ENCODE results near the gene FLACC1.
A peak's percentile ranks its signal among the peaks of the same experiment; 100 is the strongest.

DNA sequence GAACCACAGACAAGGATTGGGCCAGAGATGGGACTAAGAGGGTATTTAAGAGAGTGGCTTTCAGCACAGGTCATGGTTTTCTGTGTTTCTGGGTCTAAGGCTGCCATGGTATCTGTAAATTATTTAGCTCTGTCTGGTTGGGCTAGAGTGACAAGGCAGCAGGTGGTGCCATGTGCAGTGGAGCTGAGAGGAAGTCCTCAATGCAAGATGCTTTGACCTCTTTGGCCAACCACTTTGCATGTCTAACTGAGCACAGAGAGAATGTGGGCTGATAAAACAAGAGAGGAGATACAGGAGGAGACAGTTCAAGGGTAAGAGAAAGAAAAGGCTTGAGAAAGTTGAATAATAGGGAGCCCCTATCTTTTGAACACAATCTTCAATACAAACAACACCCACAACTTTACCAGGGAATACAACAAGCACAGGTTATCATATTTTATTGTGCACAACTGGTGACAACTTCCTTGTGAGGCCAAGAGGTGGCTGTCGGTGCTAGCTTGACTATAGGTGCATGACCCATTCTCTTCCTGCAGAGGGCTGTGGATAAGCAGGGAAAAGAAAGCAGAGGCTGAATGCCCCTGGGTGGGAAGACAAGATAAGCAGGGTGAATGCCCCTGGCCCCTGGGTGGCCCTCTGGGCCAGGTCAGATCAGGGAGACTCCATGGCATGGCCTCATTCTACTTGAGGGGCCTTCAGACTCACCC is 12.3 kb downstream of the FLACC1 start:
- TF ChIP-seq, protein P1, sequence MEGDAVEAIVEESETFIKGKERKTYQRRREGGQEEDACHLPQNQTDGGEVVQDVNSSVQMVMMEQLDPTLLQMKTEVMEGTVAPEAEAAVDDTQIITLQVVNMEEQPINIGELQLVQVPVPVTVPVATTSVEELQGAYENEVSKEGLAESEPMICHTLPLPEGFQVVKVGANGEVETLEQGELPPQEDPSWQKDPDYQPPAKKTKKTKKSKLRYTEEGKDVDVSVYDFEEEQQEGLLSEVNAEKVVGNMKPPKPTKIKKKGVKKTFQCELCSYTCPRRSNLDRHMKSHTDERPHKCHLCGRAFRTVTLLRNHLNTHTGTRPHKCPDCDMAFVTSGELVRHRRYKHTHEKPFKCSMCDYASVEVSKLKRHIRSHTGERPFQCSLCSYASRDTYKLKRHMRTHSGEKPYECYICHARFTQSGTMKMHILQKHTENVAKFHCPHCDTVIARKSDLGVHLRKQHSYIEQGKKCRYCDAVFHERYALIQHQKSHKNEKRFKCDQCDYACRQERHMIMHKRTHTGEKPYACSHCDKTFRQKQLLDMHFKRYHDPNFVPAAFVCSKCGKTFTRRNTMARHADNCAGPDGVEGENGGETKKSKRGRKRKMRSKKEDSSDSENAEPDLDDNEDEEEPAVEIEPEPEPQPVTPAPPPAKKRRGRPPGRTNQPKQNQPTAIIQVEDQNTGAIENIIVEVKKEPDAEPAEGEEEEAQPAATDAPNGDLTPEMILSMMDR (IDR thresholded peaks at IDR 0.05), result peak in 1 of 6 experiments; percentile 29
- TF ChIP-seq POLR2A (IDR thresholded peaks at IDR 0.05), result no peak

Data from esophagus squamous epithelium (tissue), 4 donors.